HCT116 (cell line): ENCODE results near the gene STX1A. TPM values are rescaled to one million over a fixed set of nuclear protein-coding genes. Genes with fewer than 3 reads are reported as not detected.

Source experiments
- ATAC-seq: fragments of 200-7000 bp; cut with Tn5 transposase; 2 replicates; pipeline ENCODE4 v1.9.1; 2020; ENCODE audit warnings: mild to moderate bottlenecking, moderate library complexity
- BruUV-seq: library from RNA; stranded (reverse); fragments of 400-500 nt; replicated peaks from 2 replicates; lab custom pipeline; 2021; lab: Mats Ljungman, UMichigan
- CTCF ChIA-PET: fragments of 300-600 bp; sonication (Branson Sonifier 250); formaldehyde crosslinking; loops from one replicate; lab custom pipeline; 2021; ENCODE audit warnings: antibody characterized with exemption; lab: Charles Lee
- POLR2A ChIA-PET: fragments of 300-600, 350-600 bp; sonication (Branson Sonifier 250); formaldehyde crosslinking; loops from one replicate; lab custom pipeline; 2021; ENCODE audit warnings: antibody characterized with exemption; lab: Charles Lee
- RAD21 ChIA-PET, 2 experiments: fragments of 300-600 bp; sonication (Branson Sonifier 250); formaldehyde crosslinking; loops; one replicate each; lab custom pipeline; 2023; ENCODE audit warnings: low total read pairs in 2 of 2; ENCODE audit not compliant: uncharacterized antibody in 2 of 2, unreplicated experiment in 2 of 2, low non-redundant PET in 1 of 2; lab: Charles Lee
- DNase-seq: peaks from one replicate; pipeline ENCODE4 v3.0.0-alpha.2; 2010; ENCODE audit warnings: low read depth, low spot score
- H2AFZ ChIP-seq: fragments of 200-600 bp; shearing (Covaris generic), sonication (generic); 2 replicates; pipeline ENCODE4 v1.6.1; 2017; ENCODE audit warnings: low read depth, mixed run types, mixed read lengths, antibody characterized with exemption, low read length; ENCODE audit not compliant: poor library complexity, severe bottlenecking
- H3K27ac ChIP-seq: 2 replicates; pipeline ENCODE4 v1.5.1; 2012; ENCODE audit warnings: low read depth, low read length
- H3K27me3 ChIP-seq: fragments of 200-600 bp; sonication (generic); 2 replicates; pipeline ENCODE4 v1.6.1; 2016; ENCODE audit warnings: mixed run types, low read length, mixed read lengths; ENCODE audit not compliant: insufficient read depth
- H3K36me3 ChIP-seq, 2 experiments: fragments of 200-500 bp in 1 of 2; fragments of 200-600 bp in 1 of 2; sonication (Bioruptor generic) in 1 of 2; sonication (generic) in 1 of 2; 2 replicates each; pipeline versions ENCODE4 v1.5.1 to v1.6.1; 2014 to 2016; ENCODE audit warnings: low read length in 2 of 2, inconsistent platforms in 1 of 2, mixed read lengths in 1 of 2, mixed run types in 1 of 2; ENCODE audit not compliant: insufficient read depth in 2 of 2, control insufficient read depth in 1 of 2
- H3K4me1 ChIP-seq, 2 experiments: fragments of 200-600 bp in 1 of 2; sonication (generic) in 1 of 2; 2 replicates each; pipeline versions ENCODE4 v1.5.1 to v1.6.1; 2012 to 2017; ENCODE audit warnings: low read length in 2 of 2, inconsistent platforms in 1 of 2, mild to moderate bottlenecking in 1 of 2, mixed read lengths in 1 of 2, mixed run types in 1 of 2, moderate library complexity in 1 of 2; ENCODE audit not compliant: insufficient read depth in 2 of 2, control insufficient read depth in 1 of 2
- H3K4me2 ChIP-seq: fragments of 200-600 bp; sonication (generic); 2 replicates; pipeline ENCODE4 v1.6.1; 2017; ENCODE audit warnings: mixed run types, low read length, mixed read lengths
- H3K4me3 ChIP-seq, 2 experiments: fragments of 200-600 bp in 1 of 2; sonication (generic) in 1 of 2; replicated peaks in 1 of 2; 2 replicates each; pipeline ENCODE4 v1.5.1; 2011 to 2016; ENCODE audit warnings: low read length in 2 of 2, control low read depth in 1 of 2, low read depth in 1 of 2, mild to moderate bottlenecking in 1 of 2, mixed read lengths in 1 of 2, mixed run types in 1 of 2
- H3K79me2 ChIP-seq: fragments of 200-600 bp; sonication (generic); 2 replicates; pipeline ENCODE4 v1.6.1; 2017; ENCODE audit warnings: mild to moderate bottlenecking, mixed run types, low read length, moderate library complexity, mixed read lengths; ENCODE audit not compliant: insufficient read depth
- H3K9ac ChIP-seq: fragments of 200-600 bp; sonication (generic); 2 replicates; pipeline ENCODE4 v1.6.1; 2016; ENCODE audit warnings: low read length, mixed read lengths
- H3K9me2 ChIP-seq: fragments of 200-600 bp; sonication (generic), shearing (Covaris generic); 2 replicates; pipeline ENCODE4 v1.6.1; 2017; ENCODE audit warnings: mixed run types, mild to moderate bottlenecking, moderate library complexity; ENCODE audit not compliant: insufficient read depth
- H3K9me3 ChIP-seq, 2 experiments: fragments of 200-500 bp in 1 of 2; fragments of 200-600 bp in 1 of 2; sonication (Bioruptor generic) in 1 of 2; sonication (generic) in 1 of 2; 2 replicates each; pipeline ENCODE4 v1.6.1; 2014 to 2017; ENCODE audit warnings: low read length in 2 of 2, mixed read lengths in 2 of 2, inconsistent platforms in 1 of 2, low read depth in 1 of 2, mild to moderate bottlenecking in 1 of 2, mixed run types in 1 of 2, moderate library complexity in 1 of 2; ENCODE audit not compliant: control insufficient read depth in 1 of 2, insufficient read depth in 1 of 2
- H4K20me1 ChIP-seq: fragments of 200-600 bp; sonication (generic), shearing (Covaris generic); 2 replicates; pipeline ENCODE4 v1.6.1; 2017; ENCODE audit warnings: mixed run types, mild to moderate bottlenecking, moderate library complexity; ENCODE audit not compliant: insufficient read depth
- CEBPB ChIP-seq: IDR thresholded peaks from 2 replicates; pipeline ENCODE4 v1.6.1; 2012; ENCODE audit warnings: low read depth
- CTCF ChIP-seq, 3 experiments: fragments of 200-600 bp in 1 of 3; sonication (generic) in 1 of 3; IDR thresholded peaks in 2 of 3; conservative IDR thresholded peaks in 1 of 3; 2 replicates each; pipeline ENCODE4 v1.5.1; 2012 to 2017; ENCODE audit warnings: low read depth in 2 of 3, low read length in 2 of 3, antibody characterized with exemption in 1 of 3, borderline replicate concordance in 1 of 3, control low read depth in 1 of 3, mild to moderate bottlenecking in 1 of 3, mixed read lengths in 1 of 3, mixed run types in 1 of 3, moderate library complexity in 1 of 3; ENCODE audit not compliant: insufficient read depth in 1 of 3
- ELF1 ChIP-seq: IDR thresholded peaks from 2 replicates; pipeline ENCODE4 v1.6.1; 2012; ENCODE audit warnings: low read depth, borderline replicate concordance
- EZH2 ChIP-seq: fragments of 200-600 bp; sonication (generic); IDR thresholded peaks from 2 replicates; pipeline ENCODE4 v1.6.1; 2017; ENCODE audit warnings: antibody characterized with exemption, mixed run types
- JUND ChIP-seq: IDR thresholded peaks from 2 replicates; pipeline ENCODE4 v1.6.1; 2012
- REST ChIP-seq: IDR thresholded peaks from 2 replicates; pipeline ENCODE4 v1.6.1; 2012; ENCODE audit warnings: low read depth
- SP1 ChIP-seq: IDR thresholded peaks from 2 replicates; pipeline ENCODE4 v1.6.1; 2012; ENCODE audit warnings: low read depth
- SRF ChIP-seq: IDR thresholded peaks from 2 replicates; pipeline ENCODE4 v1.6.1; 2012; ENCODE audit warnings: low read depth
- YY1 ChIP-seq: IDR thresholded peaks from 2 replicates; pipeline ENCODE4 v1.6.1; 2011; ENCODE audit warnings: low read length, low read depth, moderate library complexity, mild to moderate bottlenecking; ENCODE audit not compliant: insufficient replicate concordance; ENCODE audit errors: extremely low read depth
- ZBTB33 ChIP-seq: IDR thresholded peaks from 2 replicates; pipeline ENCODE4 v1.6.1; 2011; ENCODE audit warnings: mild to moderate bottlenecking, low read length, moderate library complexity; ENCODE audit not compliant: insufficient replicate concordance; ENCODE audit errors: extremely low read depth
- ZNF274 ChIP-seq: fragments of 200-500 bp; sonication (Bioruptor generic); IDR thresholded peaks from 2 replicates; pipeline ENCODE4 v1.6.1; 2014; ENCODE audit warnings: mild to moderate bottlenecking, low read depth, low read length, inconsistent platforms
- intact Hi-C: fragments of 100-400 bp; cut with micrococcal nuclease; formaldehyde crosslinking; loops from 2 replicates; pipeline ENCODE4 v1.10.0; 2022
- total RNA-seq: library from RNA; stranded (reverse); gene quantifications from one replicate; pipeline ENCODE4 v1.2.1, GENCODE V29; 2021; ENCODE audit not compliant: unreplicated experiment
- TF ChIP-seq, protein P1 (sequence below): IDR thresholded peaks from 2 replicates; pipeline ENCODE4 v1.6.1; 2012

Gene STX1A
- total RNA-seq, 1 experiment from 2014 or later, result 39.4 TPM

DNA sequence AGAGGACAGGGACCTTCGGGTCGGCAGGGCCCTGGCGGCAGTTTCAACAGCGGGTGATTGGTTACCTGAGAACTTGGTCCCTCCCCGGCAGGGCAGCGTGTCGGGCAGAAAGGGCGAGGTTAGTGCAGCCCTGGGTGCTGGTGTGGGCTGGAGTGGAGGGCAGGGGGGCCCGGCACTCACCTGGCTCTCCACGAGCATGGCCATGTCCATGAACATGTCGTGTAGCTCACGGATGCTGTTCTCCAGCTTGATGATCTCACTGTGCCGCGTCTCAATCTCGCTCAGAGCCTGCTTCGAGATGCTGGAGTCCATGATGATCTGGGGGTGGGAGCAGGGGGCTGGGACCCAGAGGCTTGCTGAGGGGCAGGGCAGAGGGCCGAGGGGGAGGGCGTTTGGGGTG lies 16.8 kb downstream of the STX1A start:
- intact Hi-C loops, result no loop called here
- no peak for DNase-seq
- ChIA-PET POLR2A (no interaction called here), RAD21 (interaction anchor here (0.8 to 1.2 kb wide), 2 partner anchors 19 to 23 kb away, joined by 3 read pairs; no protein-coding TSS in a partner anchor), CTCF (interaction anchor here (0.7 to 2.0 kb wide), 2 partner anchors 13 to 23 kb away, joined by 4 to 7 read pairs; no protein-coding TSS in a partner anchor)
- no peaks in the 10 kb centered on the region for H3K27me3 ChIP-seq
- H3K9ac ChIP-seq, result no peak overlapping the region
- 0 out of 2 replicates have a peak, but pooled peaks cover 3% of the 10 kb centered on the region for H4K20me1 ChIP-seq
- no TSS peak for BruUV-seq
- no peaks in the 10 kb centered on the region for H3K9me3 ChIP-seq
- H3K36me3 ChIP-seq, result peaks cover 26 to 47% of the 10 kb centered on the region in 2 experiments; a peak in 3 of 4 replicates
- no peaks in the 10 kb centered on the region for H3K9me2 ChIP-seq
- H3K27ac ChIP-seq, result peak overlapping the region; percentile 27; the same call in 1 of the 2 replicates
- no peak overlapping the region for H3K4me3 ChIP-seq
- no peak overlapping the region for H3K4me2 ChIP-seq
- H2AFZ ChIP-seq, result no peak overlapping the region
- peaks cover 7% of the 10 kb centered on the region; the same call in 1 of the 2 replicates for H3K79me2 ChIP-seq
- peaks cover 26 to 51% of the 10 kb centered on the region in 2 experiments for H3K4me1 ChIP-seq
- no peak for TF ChIP-seq ELF1
- no peak for TF ChIP-seq SP1
- no peak for TF ChIP-seq REST
- TF ChIP-seq, protein P1, sequence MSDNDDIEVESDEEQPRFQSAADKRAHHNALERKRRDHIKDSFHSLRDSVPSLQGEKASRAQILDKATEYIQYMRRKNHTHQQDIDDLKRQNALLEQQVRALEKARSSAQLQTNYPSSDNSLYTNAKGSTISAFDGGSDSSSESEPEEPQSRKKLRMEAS, result no peak
- no peak for TF ChIP-seq CEBPB
- TF ChIP-seq EZH2, result no peak
- TF ChIP-seq YY1, result no peak
- no peak for TF ChIP-seq ZBTB33
- no peak for TF ChIP-seq SRF
- no peak for TF ChIP-seq JUND
- no peak for TF ChIP-seq ZNF274
- TF ChIP-seq CTCF (IDR thresholded peaks at IDR 0.05 in 2 of 3, conservative IDR thresholded peaks at IDR 0.05 in 1 of 3; ENCODE audit: borderline replicate concordance in 1 of 3, insufficient read depth in 1 of 3, low read depth in 2 of 3, low read length in 2 of 3), result no peak
- no peak for ATAC-seq
